Ramos (cell line): ENCODE measurements around the gene FBXO41.

ENCODE experiments used
- in situ Hi-C: fragments of 300-500 bp; cut with MboI; formaldehyde crosslinking; loops from one replicate; pipeline ENCODE4 v1.14.3; 2022; ENCODE audit warnings: low sequenced_read_pairs; ENCODE audit not compliant: unreplicated experiment

The FBXO41 gene

GRCh38 chr2:73284296-73285158 lies at the start of gene FBXO41:
FBXO41 (minus strand) TSS chr2:73284478; CDS start chr2:73269630, 14,848 bp downstream.
- in situ Hi-C loops = no loop called here

GRCh38 chr2:73334045-73334444 lies 49.8 kb upstream of the FBXO41 start:
- in situ Hi-C loops = no loop called here

DNA sequence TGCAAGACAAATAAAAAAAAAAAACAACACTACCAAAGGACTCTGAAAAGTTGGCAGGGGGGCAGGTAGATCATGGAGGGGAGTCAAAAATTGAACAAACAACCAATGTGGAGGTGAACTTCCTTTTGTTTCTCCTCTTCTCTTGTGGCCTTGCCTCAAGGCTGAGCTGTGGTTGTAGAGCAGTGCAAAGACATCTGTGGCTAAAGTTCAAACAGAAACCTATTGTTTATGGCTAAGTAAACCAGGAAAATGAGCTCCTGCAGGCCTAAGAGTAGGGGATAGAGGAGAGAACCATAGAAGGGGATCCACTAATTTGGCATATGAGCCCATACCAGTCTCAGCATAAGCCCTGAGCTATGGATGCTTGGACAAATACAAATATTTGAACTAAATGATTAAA lies 49.3 kb upstream of the FBXO41 start:
- in situ Hi-C loops = no loop called here

DNA sequence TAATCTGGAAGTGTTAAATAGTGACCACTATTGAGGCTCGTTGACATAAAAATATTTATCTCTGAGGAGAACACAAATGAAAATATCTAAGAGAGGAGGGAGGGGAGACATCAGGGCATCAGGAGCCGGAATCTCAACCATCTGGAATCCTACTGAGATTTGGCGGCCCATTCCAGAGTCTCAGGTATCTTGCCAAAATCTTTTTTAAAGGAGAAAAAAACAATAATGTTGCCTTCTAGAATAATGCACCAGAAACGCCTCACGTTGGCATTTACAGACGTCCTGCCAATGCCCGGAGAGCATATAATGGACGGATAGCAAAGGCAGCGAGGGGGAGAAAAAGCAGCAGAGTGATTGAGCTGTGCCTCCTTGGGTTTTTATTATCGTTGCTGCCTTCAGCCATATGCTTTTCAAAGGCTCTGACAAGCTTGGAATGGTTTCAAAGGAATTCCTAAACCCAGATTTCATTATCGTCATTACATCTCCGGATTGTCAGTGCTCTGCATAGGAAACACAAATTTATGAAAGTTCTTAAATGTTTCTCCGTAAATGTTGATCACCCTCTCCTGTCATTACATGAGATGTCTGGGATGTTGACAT lies 39.9 kb upstream of the FBXO41 start:
- in situ Hi-C loops = no loop called here

DNA sequence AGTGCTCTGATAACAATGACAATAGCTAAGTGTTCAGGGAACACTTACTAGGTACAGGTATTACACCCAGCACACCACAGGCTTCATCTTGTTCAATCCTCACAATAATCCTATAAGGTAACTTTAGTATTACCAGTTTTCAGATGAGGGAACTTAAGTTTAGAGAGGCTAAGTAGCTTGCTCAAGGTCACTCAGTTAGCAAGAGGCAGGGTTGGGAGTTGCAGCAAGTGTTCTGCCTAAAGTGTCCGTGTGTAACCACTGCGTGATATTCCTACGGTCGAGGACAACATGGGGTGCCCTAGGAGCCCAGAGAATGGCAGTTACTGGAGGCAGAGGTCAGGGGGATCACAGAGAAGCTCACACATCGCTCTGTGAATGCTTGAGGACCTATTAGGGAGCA lies 39.3 kb upstream of the FBXO41 start:
- in situ Hi-C loops = no loop called here

- in situ Hi-C loops = no loop called here
Observed at GRCh38 chr2:73314441-73314840, 30.2 kb upstream of the FBXO41 start.

DNA sequence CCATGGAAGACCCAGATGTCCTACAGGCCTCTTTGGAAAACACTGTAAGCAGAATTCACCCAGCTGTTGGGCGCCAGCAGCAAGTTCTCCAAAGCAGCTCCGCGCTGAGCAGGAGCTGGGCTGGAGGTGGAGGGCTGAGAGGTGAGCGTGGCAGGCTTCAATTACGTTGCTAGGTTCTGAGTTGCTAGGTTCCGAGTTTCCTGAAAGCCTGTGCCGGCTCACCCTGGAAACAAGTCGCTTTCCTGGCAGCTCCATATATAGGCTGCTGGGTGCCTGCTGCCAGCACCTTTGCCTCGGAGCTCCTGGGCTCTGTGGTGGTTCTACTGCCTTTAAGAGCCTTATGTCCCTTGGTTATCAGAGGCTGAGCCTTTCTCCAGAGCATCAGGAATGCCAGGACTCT lies 23.4 kb upstream of the FBXO41 start:
- in situ Hi-C loops = no loop called here

GRCh38 chr2:73301636-73302035 lies 17.4 kb upstream of the FBXO41 start:
- in situ Hi-C loops = no loop called here

- in situ Hi-C loops = no loop called here
Observed at GRCh38 chr2:73300926-73301325, 16.6 kb upstream of the FBXO41 start.

GRCh38 chr2:73297586-73297985 lies 13.3 kb upstream of the FBXO41 start:
- in situ Hi-C loops = no loop called here

DNA sequence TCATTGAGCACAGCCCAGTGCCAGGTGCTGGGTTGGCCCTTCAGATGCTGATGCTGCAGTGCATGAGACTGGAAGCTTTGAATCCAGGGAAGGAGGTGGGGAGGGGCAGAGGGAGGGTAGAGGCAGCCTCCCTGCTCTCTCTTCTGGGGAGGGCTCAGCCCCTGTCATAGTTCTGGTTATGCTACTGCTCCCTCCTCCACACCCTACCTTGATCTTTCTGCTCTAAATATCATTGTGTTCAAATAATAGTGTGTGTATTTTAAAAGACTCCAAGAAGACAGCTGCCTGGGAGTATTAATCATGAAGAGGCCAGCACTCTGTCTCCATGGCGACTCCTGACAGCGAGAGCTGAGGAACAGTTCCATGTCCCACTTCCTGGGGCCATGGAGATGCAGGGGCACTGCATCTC lies 12.9 kb upstream of the FBXO41 start:
- in situ Hi-C loops = no loop called here

- in situ Hi-C loops = no loop called here
Observed at GRCh38 chr2:73295751-73296400, 11.6 kb upstream of the FBXO41 start.

DNA sequence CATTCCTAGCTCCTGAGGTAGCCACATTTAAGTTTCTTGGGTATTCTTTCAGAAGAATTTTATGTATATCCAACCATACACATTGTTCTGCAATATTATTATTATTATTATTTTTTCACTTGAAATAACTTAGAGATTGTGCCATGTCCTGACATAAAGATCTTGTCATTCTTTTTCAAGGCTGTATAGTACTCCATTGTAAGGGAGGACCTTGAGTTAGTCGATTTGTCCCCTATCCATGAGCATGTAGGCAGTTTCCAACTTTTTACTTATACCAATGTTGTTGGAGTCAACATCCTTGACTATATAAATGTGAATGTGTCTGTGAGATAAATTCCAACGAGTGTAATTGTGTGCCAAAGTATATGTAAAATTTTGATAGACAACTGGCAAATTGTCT lies 10.0 kb upstream of the FBXO41 start:
- in situ Hi-C loops = no loop called here

GRCh38 chr2:73293534-73294171 lies 9.4 kb upstream of the FBXO41 start, which contains the start of gene EGR4:
EGR4 (minus strand) TSS chr2:73293548; CDS start chr2:73293317, 231 bp downstream.
- in situ Hi-C loops = no loop called here

DNA sequence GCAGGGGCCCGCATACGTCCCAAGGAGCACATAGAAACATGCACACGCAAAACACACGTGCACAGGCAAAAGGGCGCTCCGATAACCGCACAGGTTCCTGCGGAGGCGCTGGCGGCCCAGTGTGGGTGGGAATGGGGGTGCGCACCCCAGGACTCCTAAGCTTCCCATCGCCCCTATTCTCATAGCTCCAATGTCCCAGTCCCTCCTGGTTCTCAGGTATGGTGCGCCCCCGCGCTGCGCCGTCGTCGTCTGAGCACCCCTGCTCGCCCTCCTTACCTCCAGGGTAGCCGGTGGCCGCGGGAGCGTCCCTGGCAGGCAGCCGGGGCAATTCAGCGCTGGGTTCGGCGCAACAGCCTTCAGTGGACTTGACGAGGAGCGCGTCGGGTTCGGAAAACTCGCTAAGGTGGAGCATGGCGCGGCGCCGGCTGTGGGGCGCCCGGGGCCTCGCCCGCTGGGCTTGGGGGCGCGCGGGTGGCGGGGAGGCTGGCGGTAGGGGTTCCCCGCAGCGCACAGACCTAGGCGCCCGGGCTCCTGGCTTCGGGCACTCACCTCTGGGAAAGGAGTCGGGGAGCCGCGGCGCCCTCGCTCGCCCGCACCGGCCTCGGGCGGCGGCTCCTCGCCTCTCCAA lies 8.7 kb upstream of the FBXO41 start:
- in situ Hi-C loops = no loop called here

DNA sequence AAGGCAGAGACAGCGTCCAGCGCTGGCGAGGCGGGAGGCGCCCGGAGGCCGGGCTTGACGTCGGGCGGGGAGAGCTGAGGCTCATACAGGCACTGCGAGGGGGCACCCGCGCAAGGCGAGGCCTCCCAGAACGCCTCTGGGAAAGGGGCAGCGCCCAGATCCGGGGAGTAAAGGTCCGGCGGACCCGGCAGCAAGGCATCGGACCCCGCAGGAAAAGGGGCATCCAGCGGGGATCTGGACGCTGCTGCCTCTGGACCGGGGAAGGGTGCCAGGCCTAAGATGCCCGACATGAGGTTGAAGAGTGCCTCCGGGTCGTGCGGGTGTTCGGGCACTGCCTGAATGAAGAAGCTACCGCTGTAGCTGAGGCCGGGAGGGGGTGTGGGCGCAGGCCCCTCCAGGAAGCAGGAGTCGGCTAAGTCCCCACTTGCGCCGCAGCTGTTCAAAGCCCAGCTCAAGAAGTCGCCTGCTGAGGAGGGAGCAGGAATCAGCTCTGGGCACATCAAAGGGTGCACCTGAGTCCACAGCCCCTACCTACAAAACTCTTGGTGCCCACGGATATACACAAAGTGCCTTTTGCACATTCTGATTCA lies 8.1 kb upstream of the FBXO41 start:
- in situ Hi-C loops = no loop called here

- in situ Hi-C loops = no loop called here
Observed at GRCh38 chr2:73291461-73292315, 7.4 kb upstream of the FBXO41 start.

GRCh38 chr2:73291093-73291460 lies 6.8 kb upstream of the FBXO41 start:
- in situ Hi-C loops = no loop called here
